ENCODE measurements around the gene ARHGEF16.

DNA sequence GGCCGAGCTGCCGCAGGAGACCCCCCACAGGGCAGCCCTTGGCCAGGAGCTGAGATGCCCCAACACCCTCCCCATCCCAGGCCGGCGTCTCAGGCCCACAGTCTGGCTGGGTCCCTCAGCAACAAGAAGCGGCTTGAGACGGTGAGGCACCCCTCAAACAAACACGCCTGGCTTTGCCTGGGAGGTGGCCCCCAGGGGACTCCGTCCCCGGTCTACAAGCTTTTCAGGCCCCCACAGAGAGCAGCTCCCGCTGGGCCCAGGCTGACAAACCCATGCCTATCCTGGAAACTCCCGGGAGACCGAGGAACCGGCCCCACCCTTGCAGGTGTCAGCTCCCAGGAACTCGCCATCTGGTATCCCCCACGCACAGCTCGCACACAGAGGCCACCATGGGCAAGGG, 67.0 kb downstream of the ARHGEF16 start:
- TF ChIP-seq, protein P1, sequence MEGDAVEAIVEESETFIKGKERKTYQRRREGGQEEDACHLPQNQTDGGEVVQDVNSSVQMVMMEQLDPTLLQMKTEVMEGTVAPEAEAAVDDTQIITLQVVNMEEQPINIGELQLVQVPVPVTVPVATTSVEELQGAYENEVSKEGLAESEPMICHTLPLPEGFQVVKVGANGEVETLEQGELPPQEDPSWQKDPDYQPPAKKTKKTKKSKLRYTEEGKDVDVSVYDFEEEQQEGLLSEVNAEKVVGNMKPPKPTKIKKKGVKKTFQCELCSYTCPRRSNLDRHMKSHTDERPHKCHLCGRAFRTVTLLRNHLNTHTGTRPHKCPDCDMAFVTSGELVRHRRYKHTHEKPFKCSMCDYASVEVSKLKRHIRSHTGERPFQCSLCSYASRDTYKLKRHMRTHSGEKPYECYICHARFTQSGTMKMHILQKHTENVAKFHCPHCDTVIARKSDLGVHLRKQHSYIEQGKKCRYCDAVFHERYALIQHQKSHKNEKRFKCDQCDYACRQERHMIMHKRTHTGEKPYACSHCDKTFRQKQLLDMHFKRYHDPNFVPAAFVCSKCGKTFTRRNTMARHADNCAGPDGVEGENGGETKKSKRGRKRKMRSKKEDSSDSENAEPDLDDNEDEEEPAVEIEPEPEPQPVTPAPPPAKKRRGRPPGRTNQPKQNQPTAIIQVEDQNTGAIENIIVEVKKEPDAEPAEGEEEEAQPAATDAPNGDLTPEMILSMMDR (IDR thresholded peaks at IDR 0.05): no peak
- TF ChIP-seq EZH2 (IDR thresholded peaks at IDR 0.05; ENCODE audit: borderline replicate concordance, insufficient read depth, low read depth, low read length, poor library complexity, severe bottlenecking): no peak
